ENCODE measurements around the gene SPAG6. TPM values are rescaled to one million over a fixed set of nuclear protein-coding genes. Genes with fewer than 3 reads are reported as not detected.

The SPAG6 gene
- total RNA-seq, 4 donors from 2014 or later: 0.19 TPM; not detected in 3

- Histone ChIP-seq H3K9me3 (no peaks in the 10 kb centered on the region), H3K4me1 (peaks cover 26 to 36% (median 27%) of the 10 kb centered on the region in 3 donors), H3K27me3 (peaks cover 18 to 39% (median 29%) of the 10 kb centered on the region in 4 donors), H3K4me3 (no peak overlapping the region), H3K36me3 (peaks cover 0 to 28% (median 3%) of the 10 kb centered on the region in 3 donors), H3K27ac (no peak overlapping the region)
- DNase-seq: no peak
- WGBS, 2 donors: 87 to 93% methylated on average over 7 of the region's 7 CpGs
- TF ChIP-seq CTCF (IDR thresholded peaks at IDR 0.05): no peak
- no peak for TF ChIP-seq POLR2A (IDR thresholded peaks at IDR 0.05)
- intact Hi-C loops (cut with DNase I): no loop called here
Measured at GRCh38 chr10:22332116-22332692, 13.1 kb upstream of the SPAG6 start.

GRCh38 chr10:22333167-22333974 lies 11.9 kb upstream of the SPAG6 start:
- intact Hi-C loops (cut with DNase I): no loop called here
- no peaks in the 10 kb centered on the region for H3K9me3 ChIP-seq
- peaks cover 26 to 37% (median 27%) of the 10 kb centered on the region in 3 donors for H3K4me1 ChIP-seq
- DNase-seq: no peak
- no peak overlapping the region for H3K27ac ChIP-seq
- peaks cover 27 to 51% (median 41%) of the 10 kb centered on the region in 4 donors for H3K27me3 ChIP-seq
- 64 to 76% methylated on average over 21 to 25 of the region's 25 CpGs for WGBS, 2 donors
- peak overlapping the region in 1 of 4 donors; percentile 25 for H3K4me3 ChIP-seq
- TF ChIP-seq CTCF (IDR thresholded peaks at IDR 0.05): no peak
- no peak for TF ChIP-seq POLR2A (IDR thresholded peaks at IDR 0.05)
- H3K36me3 ChIP-seq: peaks cover 0 to 19% (median 3%) of the 10 kb centered on the region in 3 donors

- H3K27me3 ChIP-seq: peaks cover 29 to 56% (median 46%) of the 10 kb centered on the region in 4 donors
- intact Hi-C loops (cut with DNase I): no loop called here
- DNase-seq: no peak
- no peaks in the 10 kb centered on the region for H3K9me3 ChIP-seq
- peaks cover 26 to 37% (median 27%) of the 10 kb centered on the region in 3 donors for H3K4me1 ChIP-seq
- WGBS, 2 donors: 83% methylated on average over 16 of the region's 16 CpGs
- H3K4me3 ChIP-seq: peak overlapping the region in 1 of 4 donors; percentile 56
- H3K27ac ChIP-seq: no peak overlapping the region
- no peak for TF ChIP-seq CTCF (IDR thresholded peaks at IDR 0.05)
- no peak for TF ChIP-seq POLR2A (IDR thresholded peaks at IDR 0.05)
- H3K36me3 ChIP-seq: peaks cover 0 to 13% (median 3%) of the 10 kb centered on the region in 3 donors
Measured at GRCh38 chr10:22333975-22334282, 11.4 kb upstream of the SPAG6 start.

GRCh38 chr10:22334414-22335172 lies 10.7 kb upstream of the SPAG6 start:
- peak overlapping the region in 1 of 4 donors; percentile 23 for H3K27ac ChIP-seq
- no peak for TF ChIP-seq CTCF (IDR thresholded peaks at IDR 0.05)
- TF ChIP-seq POLR2A (IDR thresholded peaks at IDR 0.05): no peak

More at GRCh38 chr10:22334414-22335172, 10.7 kb upstream of the SPAG6 start:
- H3K9me3 ChIP-seq: no peaks in the 10 kb centered on the region
- peak overlapping the region; percentile 41 to 71 (median 56) for H3K4me3 ChIP-seq
- no peak for DNase-seq
- WGBS, 2 donors: 21 to 35% methylated on average over 7 to 15 of the region's 73 CpGs
- intact Hi-C loops (cut with DNase I): no loop called here
- H3K4me1 ChIP-seq: peaks cover 26 to 38% (median 27%) of the 10 kb centered on the region in 3 donors
- H3K36me3 ChIP-seq: peaks cover 0 to 7% (median 0%) of the 10 kb centered on the region in 3 donors
- peaks cover 34 to 63% (median 53%) of the 10 kb centered on the region in 4 donors for H3K27me3 ChIP-seq

Measured in esophagus squamous epithelium (tissue), 5 donors.